Panc1 (cell line): Measurements from ENCODE around the gene THRB.

Experiments used
- POLR2AphosphoS5 ChIP-seq: IDR thresholded peaks from 2 replicates; pipeline ENCODE4 v1.6.1; 2012; ENCODE audit warnings: mild to moderate bottlenecking, low read depth, low read length, moderate library complexity
- REST ChIP-seq, 2 experiments: IDR thresholded peaks; 2 replicates each; pipeline ENCODE4 v1.6.1; 2011 to 2012; ENCODE audit warnings: low read depth in 2 of 2, control low read depth in 1 of 2, low read length in 1 of 2, mild to moderate bottlenecking in 1 of 2, moderate library complexity in 1 of 2; ENCODE audit not compliant: insufficient read depth in 1 of 2
- SIN3A ChIP-seq: IDR thresholded peaks from 2 replicates; pipeline ENCODE4 v1.6.1; 2012; ENCODE audit warnings: low read depth, mild to moderate bottlenecking, low read length, moderate library complexity, borderline replicate concordance; ENCODE audit not compliant: insufficient read depth
- TCF7L2 ChIP-seq: IDR thresholded peaks from 2 replicates; pipeline ENCODE4 v1.6.1; 2011; ENCODE audit warnings: mild to moderate bottlenecking, low read depth, low read length, inconsistent platforms
- TF ChIP-seq, protein P1 (sequence below): fragments of 450-650 bp; IDR thresholded peaks from 2 replicates; pipeline ENCODE4 v1.5.1; 2017; ENCODE audit warnings: mild to moderate bottlenecking

DNA sequence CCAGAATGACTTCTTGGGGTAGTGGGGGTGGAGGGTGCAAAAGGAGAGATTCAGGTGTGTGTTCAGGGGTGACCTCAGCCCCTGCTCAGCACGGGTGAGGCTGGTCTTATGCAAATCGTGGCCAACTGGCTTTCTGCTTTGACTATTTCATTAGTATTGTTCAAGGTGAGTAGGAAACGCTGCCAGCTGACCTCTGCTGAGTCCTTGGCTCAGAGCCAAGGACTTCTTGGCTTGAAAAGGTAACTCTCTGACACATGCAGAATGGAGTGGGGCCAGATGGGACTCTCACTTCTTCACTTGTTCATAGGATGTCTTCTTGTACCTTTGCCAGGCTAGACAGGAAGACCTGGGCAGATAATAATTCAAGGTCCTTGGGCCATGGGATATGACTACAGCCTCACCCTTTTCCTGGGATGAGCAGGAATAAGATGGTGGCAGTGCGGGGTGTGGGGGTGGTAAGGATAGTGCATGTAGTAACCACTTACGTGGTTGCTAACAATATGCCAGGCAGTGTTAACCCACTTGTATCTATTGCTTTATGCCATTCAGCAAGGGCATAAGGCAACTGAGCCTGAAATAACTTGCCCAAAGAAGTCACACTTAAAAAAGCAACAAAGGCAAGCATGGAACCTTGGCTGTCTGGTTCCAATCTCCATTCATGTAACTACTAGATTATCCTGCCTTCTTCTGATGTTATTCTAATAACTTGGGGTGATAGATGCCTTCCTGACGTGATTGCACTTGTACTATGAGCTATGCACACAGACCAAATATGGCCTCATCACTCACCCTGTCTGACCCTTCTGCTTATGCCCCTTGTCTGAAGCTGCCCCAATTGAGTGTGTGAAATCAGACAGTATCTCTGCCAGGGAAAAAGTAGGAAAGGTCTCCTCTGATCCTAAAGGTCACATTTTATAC is 356.4 kb downstream of the THRB start:
- TF ChIP-seq, protein P1, sequence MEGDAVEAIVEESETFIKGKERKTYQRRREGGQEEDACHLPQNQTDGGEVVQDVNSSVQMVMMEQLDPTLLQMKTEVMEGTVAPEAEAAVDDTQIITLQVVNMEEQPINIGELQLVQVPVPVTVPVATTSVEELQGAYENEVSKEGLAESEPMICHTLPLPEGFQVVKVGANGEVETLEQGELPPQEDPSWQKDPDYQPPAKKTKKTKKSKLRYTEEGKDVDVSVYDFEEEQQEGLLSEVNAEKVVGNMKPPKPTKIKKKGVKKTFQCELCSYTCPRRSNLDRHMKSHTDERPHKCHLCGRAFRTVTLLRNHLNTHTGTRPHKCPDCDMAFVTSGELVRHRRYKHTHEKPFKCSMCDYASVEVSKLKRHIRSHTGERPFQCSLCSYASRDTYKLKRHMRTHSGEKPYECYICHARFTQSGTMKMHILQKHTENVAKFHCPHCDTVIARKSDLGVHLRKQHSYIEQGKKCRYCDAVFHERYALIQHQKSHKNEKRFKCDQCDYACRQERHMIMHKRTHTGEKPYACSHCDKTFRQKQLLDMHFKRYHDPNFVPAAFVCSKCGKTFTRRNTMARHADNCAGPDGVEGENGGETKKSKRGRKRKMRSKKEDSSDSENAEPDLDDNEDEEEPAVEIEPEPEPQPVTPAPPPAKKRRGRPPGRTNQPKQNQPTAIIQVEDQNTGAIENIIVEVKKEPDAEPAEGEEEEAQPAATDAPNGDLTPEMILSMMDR = no peak
- TF ChIP-seq SIN3A (no peak), REST (IDR thresholded peaks at IDR 0.05; ENCODE audit: insufficient read depth in 1 of 2, low read depth in 2 of 2, low read length in 1 of 2) (no peak), POLR2AphosphoS5 (no peak), TCF7L2 (no peak)
